ENCODE results near the gene GPR50.

The GPR50 gene

GRCh38 chrX:151225843-151226242 is 49.5 kb downstream of the GPR50 start:
- H3K27ac ChIP-seq (ENCODE audit: low read depth in 2 of 2, low read length in 2 of 2) = no peak overlapping the region
- H3K36me3 ChIP-seq (ENCODE audit: control insufficient read depth in 2 of 2, insufficient read depth in 2 of 2, low read length in 2 of 2) = no peaks in the 10 kb centered on the region
- H3K4me3 ChIP-seq (ENCODE audit: low read length in 2 of 2) = no peak overlapping the region
- no peaks in the 10 kb centered on the region for H3K4me1 ChIP-seq (ENCODE audit: control insufficient read depth in 2 of 2, insufficient read depth in 2 of 2, low read length in 2 of 2)
- H3K27me3 ChIP-seq (ENCODE audit: control insufficient read depth in 2 of 2, insufficient read depth in 2 of 2, low read length in 2 of 2) = peaks cover 0 to 6% of the 10 kb centered on the region in 2 donors
- no peaks in the 10 kb centered on the region for H3K9me3 ChIP-seq (ENCODE audit: control insufficient read depth in 2 of 2, low read length in 2 of 2)
- no peak overlapping the region for H3K9ac ChIP-seq (ENCODE audit: low read depth in 1 of 2, low read length in 2 of 2)

GRCh38 chrX:151226941-151227340 is 50.6 kb downstream of the GPR50 start:
- peaks cover 0 to 4% of the 10 kb centered on the region in 2 donors for H3K27me3 ChIP-seq (ENCODE audit: control insufficient read depth in 2 of 2, insufficient read depth in 2 of 2, low read length in 2 of 2)
- H3K9ac ChIP-seq (ENCODE audit: low read depth in 1 of 2, low read length in 2 of 2) = no peak overlapping the region
- H3K36me3 ChIP-seq (ENCODE audit: control insufficient read depth in 2 of 2, insufficient read depth in 2 of 2, low read length in 2 of 2) = no peaks in the 10 kb centered on the region
- H3K9me3 ChIP-seq (ENCODE audit: control insufficient read depth in 2 of 2, low read length in 2 of 2) = no peaks in the 10 kb centered on the region
- H3K4me1 ChIP-seq (ENCODE audit: control insufficient read depth in 2 of 2, insufficient read depth in 2 of 2, low read length in 2 of 2) = no peaks in the 10 kb centered on the region
- H3K27ac ChIP-seq (ENCODE audit: low read depth in 2 of 2, low read length in 2 of 2) = no peak overlapping the region
- no peak overlapping the region for H3K4me3 ChIP-seq (ENCODE audit: low read length in 2 of 2)

- H3K4me1 ChIP-seq (ENCODE audit: control insufficient read depth in 2 of 2, insufficient read depth in 2 of 2, low read length in 2 of 2) = no peaks in the 10 kb centered on the region
- no peak overlapping the region for H3K4me3 ChIP-seq (ENCODE audit: low read length in 2 of 2)
- no peak overlapping the region for H3K27ac ChIP-seq (ENCODE audit: low read depth in 2 of 2, low read length in 2 of 2)
- H3K9ac ChIP-seq (ENCODE audit: low read depth in 1 of 2, low read length in 2 of 2) = no peak overlapping the region
- no peaks in the 10 kb centered on the region for H3K36me3 ChIP-seq (ENCODE audit: control insufficient read depth in 2 of 2, insufficient read depth in 2 of 2, low read length in 2 of 2)
- H3K27me3 ChIP-seq (ENCODE audit: control insufficient read depth in 2 of 2, insufficient read depth in 2 of 2, low read length in 2 of 2) = peaks cover 0 to 4% of the 10 kb centered on the region in 2 donors
- no peaks in the 10 kb centered on the region for H3K9me3 ChIP-seq (ENCODE audit: control insufficient read depth in 2 of 2, low read length in 2 of 2)
Measured at GRCh38 chrX:151227627-151228026, 51.2 kb downstream of the GPR50 start.

- Histone ChIP-seq H3K4me3 (ENCODE audit: low read length in 2 of 2) (no peak overlapping the region), H3K9ac (ENCODE audit: low read depth in 1 of 2, low read length in 2 of 2) (no peak overlapping the region), H3K4me1 (ENCODE audit: control insufficient read depth in 2 of 2, insufficient read depth in 2 of 2, low read length in 2 of 2) (no peaks in the 10 kb centered on the region), H3K27ac (ENCODE audit: low read depth in 2 of 2, low read length in 2 of 2) (no peak overlapping the region), H3K27me3 (ENCODE audit: control insufficient read depth in 2 of 2, insufficient read depth in 2 of 2, low read length in 2 of 2) (peaks cover 0 to 4% of the 10 kb centered on the region in 2 donors), H3K9me3 (ENCODE audit: control insufficient read depth in 2 of 2, low read length in 2 of 2) (no peaks in the 10 kb centered on the region), H3K36me3 (ENCODE audit: control insufficient read depth in 2 of 2, insufficient read depth in 2 of 2, low read length in 2 of 2) (no peaks in the 10 kb centered on the region)
Measured at GRCh38 chrX:151228935-151229334, 52.6 kb downstream of the GPR50 start.
